ENCODE measurements around the gene KRTAP12-1.
"Not testable (repeated sequence)": the region's sequence is repeated elsewhere in the genome, so short reads cannot be mapped to it uniquely, and the experiment has no call there.

KRTAP12-1 gene

GRCh38 chr21:44684483-44684882 lies 2.5 kb upstream of the KRTAP12-1 start:
- Histone ChIP-seq H3K36me3 (ENCODE audit: control insufficient read depth in 1 of 2, insufficient read depth in 2 of 2, low read length in 2 of 2) (no peaks in the 10 kb centered on the region), H3K27me3 (ENCODE audit: low read depth, low read length) (no peaks in the 10 kb centered on the region), H3K4me1 (ENCODE audit: control insufficient read depth in 1 of 2, insufficient read depth in 2 of 2, low read length in 2 of 2) (no peaks in the 10 kb centered on the region), H3K27ac (ENCODE audit: low read length) (no peak overlapping the region), H3K4me3 (ENCODE audit: low read depth in 1 of 2, low read length in 2 of 2) (no peak overlapping the region), H3K9me3 (ENCODE audit: control insufficient read depth in 1 of 2, low read length in 2 of 2) (peaks cover 0 to 2% of the 10 kb centered on the region in 2 donors)

GRCh38 chr21:44684077-44684476 lies 2.1 kb upstream of the KRTAP12-1 start:
- H3K36me3 ChIP-seq (ENCODE audit: control insufficient read depth in 1 of 2, insufficient read depth in 2 of 2, low read length in 2 of 2), result no peaks in the 10 kb centered on the region
- H3K27me3 ChIP-seq (ENCODE audit: low read depth, low read length), result no peaks in the 10 kb centered on the region
- H3K9me3 ChIP-seq (ENCODE audit: control insufficient read depth in 1 of 2, low read length in 2 of 2), result peaks cover 0 to 2% of the 10 kb centered on the region in 2 donors
- H3K27ac ChIP-seq (ENCODE audit: low read length), result no peak overlapping the region
- H3K4me1 ChIP-seq (ENCODE audit: control insufficient read depth in 1 of 2, insufficient read depth in 2 of 2, low read length in 2 of 2), result no peaks in the 10 kb centered on the region
- no peak overlapping the region for H3K4me3 ChIP-seq (ENCODE audit: low read depth in 1 of 2, low read length in 2 of 2)

GRCh38 chr21:44682580-44683151 lies 703 bp upstream of the KRTAP12-1 start:
- no peak overlapping the region for H3K4me3 ChIP-seq (ENCODE audit: low read depth in 1 of 2, low read length in 2 of 2)
- peaks cover 0 to 2% of the 10 kb centered on the region in 2 donors for H3K9me3 ChIP-seq (ENCODE audit: control insufficient read depth in 1 of 2, low read length in 2 of 2)
- H3K27me3 ChIP-seq (ENCODE audit: low read depth, low read length), result no peaks in the 10 kb centered on the region
- no peak overlapping the region for H3K27ac ChIP-seq (ENCODE audit: low read length)
- H3K36me3 ChIP-seq (ENCODE audit: control insufficient read depth in 1 of 2, insufficient read depth in 2 of 2, low read length in 2 of 2), result no peaks in the 10 kb centered on the region
- no peaks in the 10 kb centered on the region for H3K4me1 ChIP-seq (ENCODE audit: control insufficient read depth in 1 of 2, insufficient read depth in 2 of 2, low read length in 2 of 2)

- Histone ChIP-seq H3K27me3 (ENCODE audit: low read depth, low read length) (no peaks in the 10 kb centered on the region), H3K36me3 (ENCODE audit: control insufficient read depth in 1 of 2, insufficient read depth in 2 of 2, low read length in 2 of 2) (no peaks in the 10 kb centered on the region), H3K9me3 (ENCODE audit: control insufficient read depth in 1 of 2, low read length in 2 of 2) (peaks cover 0 to 2% of the 10 kb centered on the region in 2 donors), H3K27ac (ENCODE audit: low read length) (no peak overlapping the region), H3K4me1 (ENCODE audit: control insufficient read depth in 1 of 2, insufficient read depth in 2 of 2, low read length in 2 of 2) (no peaks in the 10 kb centered on the region), H3K4me3 (ENCODE audit: low read depth in 1 of 2, low read length in 2 of 2) (no peak overlapping the region)
Measured at GRCh38 chr21:44681152-44681551, 811 bp downstream of the KRTAP12-1 start.

- H3K27me3 ChIP-seq (ENCODE audit: low read depth, low read length), result no peaks in the 10 kb centered on the region
- no peak overlapping the region for H3K27ac ChIP-seq (ENCODE audit: low read length)
- H3K4me1 ChIP-seq (ENCODE audit: control insufficient read depth in 1 of 2, insufficient read depth in 2 of 2, low read length in 2 of 2), result no peaks in the 10 kb centered on the region
- no peaks in the 10 kb centered on the region for H3K36me3 ChIP-seq (ENCODE audit: control insufficient read depth in 1 of 2, insufficient read depth in 2 of 2, low read length in 2 of 2)
- H3K4me3 ChIP-seq (ENCODE audit: low read depth in 1 of 2, low read length in 2 of 2), result no peak overlapping the region
- peaks cover 0 to 7% of the 10 kb centered on the region in 2 donors for H3K9me3 ChIP-seq (ENCODE audit: control insufficient read depth in 1 of 2, low read length in 2 of 2)
Measured at GRCh38 chr21:44677881-44678280, 4.1 kb downstream of the KRTAP12-1 start.

- H3K9me3 ChIP-seq (ENCODE audit: control insufficient read depth in 1 of 2, low read length in 2 of 2), result peaks cover 0 to 16% of the 10 kb centered on the region in 2 donors
- H3K27me3 ChIP-seq (ENCODE audit: low read depth, low read length), result no peaks in the 10 kb centered on the region
- no peaks in the 10 kb centered on the region for H3K36me3 ChIP-seq (ENCODE audit: control insufficient read depth in 1 of 2, insufficient read depth in 2 of 2, low read length in 2 of 2)
- H3K4me1 ChIP-seq (ENCODE audit: control insufficient read depth in 1 of 2, insufficient read depth in 2 of 2, low read length in 2 of 2), result no peaks in the 10 kb centered on the region
- H3K27ac ChIP-seq (ENCODE audit: low read length), result no peak overlapping the region
- H3K4me3 ChIP-seq (ENCODE audit: low read depth in 1 of 2, low read length in 2 of 2), result no peak overlapping the region
Measured at GRCh38 chr21:44671911-44672310, 10.1 kb downstream of the KRTAP12-1 start.

GRCh38 chr21:44670642-44671432 lies 11.1 kb downstream of the KRTAP12-1 start:
- Histone ChIP-seq H3K36me3 (ENCODE audit: control insufficient read depth in 1 of 2, insufficient read depth in 2 of 2, low read length in 2 of 2) (no peaks in the 10 kb centered on the region), H3K4me1 (ENCODE audit: control insufficient read depth in 1 of 2, insufficient read depth in 2 of 2, low read length in 2 of 2) (no peaks in the 10 kb centered on the region), H3K27ac (ENCODE audit: low read length) (no peak overlapping the region), H3K27me3 (ENCODE audit: low read depth, low read length) (no peaks in the 10 kb centered on the region), H3K9me3 (ENCODE audit: control insufficient read depth in 1 of 2, low read length in 2 of 2) (peaks cover 0 to 16% of the 10 kb centered on the region in 2 donors), H3K4me3 (ENCODE audit: low read depth in 1 of 2, low read length in 2 of 2) (no peak overlapping the region)

- H3K4me3 ChIP-seq (ENCODE audit: low read depth in 1 of 2, low read length in 2 of 2), result no peak overlapping the region
- no peaks in the 10 kb centered on the region for H3K27me3 ChIP-seq (ENCODE audit: low read depth, low read length)
- peaks cover 0 to 6% of the 10 kb centered on the region in 2 donors for H3K9me3 ChIP-seq (ENCODE audit: control insufficient read depth in 1 of 2, low read length in 2 of 2)
- H3K36me3 ChIP-seq (ENCODE audit: control insufficient read depth in 1 of 2, insufficient read depth in 2 of 2, low read length in 2 of 2), result no peaks in the 10 kb centered on the region
- H3K4me1 ChIP-seq (ENCODE audit: control insufficient read depth in 1 of 2, insufficient read depth in 2 of 2, low read length in 2 of 2), result no peaks in the 10 kb centered on the region
- H3K27ac ChIP-seq (ENCODE audit: low read length), result no peak overlapping the region
Measured at GRCh38 chr21:44667612-44668011, 14.4 kb downstream of the KRTAP12-1 start.

GRCh38 chr21:44666401-44667320 lies 15.3 kb downstream of the KRTAP12-1 start, which contains the start of gene KRTAP12-2:
TSS of gene KRTAP12-2 (minus strand) at chr21:44666927. CDS start at chr21:44666886, 41 bp downstream.
- H3K4me3 ChIP-seq (ENCODE audit: low read depth in 1 of 2, low read length in 2 of 2), result no peak within 1 kb of the TSS
- H3K4me1 ChIP-seq (ENCODE audit: control insufficient read depth in 1 of 2, insufficient read depth in 2 of 2, low read length in 2 of 2), result no peaks in the 10 kb centered on the region
- no peaks in the 10 kb centered on the region for H3K27me3 ChIP-seq (ENCODE audit: low read depth, low read length)
- H3K9me3 ChIP-seq (ENCODE audit: control insufficient read depth in 1 of 2, low read length in 2 of 2), result peaks cover 0 to 3% of the 10 kb centered on the region in 2 donors
- no peaks in the 10 kb centered on the region for H3K36me3 ChIP-seq (ENCODE audit: control insufficient read depth in 1 of 2, insufficient read depth in 2 of 2, low read length in 2 of 2)
- H3K27ac ChIP-seq (ENCODE audit: low read length), result no peak within 1 kb of the TSS

- H3K36me3 ChIP-seq (ENCODE audit: control insufficient read depth in 1 of 2, insufficient read depth in 2 of 2, low read length in 2 of 2), result no peaks in the 10 kb centered on the region
- no peak overlapping the region for H3K27ac ChIP-seq (ENCODE audit: low read length)
- H3K4me1 ChIP-seq (ENCODE audit: control insufficient read depth in 1 of 2, insufficient read depth in 2 of 2, low read length in 2 of 2), result no peaks in the 10 kb centered on the region
- no peaks in the 10 kb centered on the region for H3K27me3 ChIP-seq (ENCODE audit: low read depth, low read length)
- peaks cover 0 to 2% of the 10 kb centered on the region in 2 donors for H3K9me3 ChIP-seq (ENCODE audit: control insufficient read depth in 1 of 2, low read length in 2 of 2)
- no peak overlapping the region for H3K4me3 ChIP-seq (ENCODE audit: low read depth in 1 of 2, low read length in 2 of 2)
Measured at GRCh38 chr21:44664691-44665090, 17.3 kb downstream of the KRTAP12-1 start.

- not testable (repeated sequence) for H3K4me3 ChIP-seq (ENCODE audit: low read depth in 1 of 2, low read length in 2 of 2); H3K36me3 ChIP-seq (ENCODE audit: control insufficient read depth in 1 of 2, insufficient read depth in 2 of 2, low read length in 2 of 2); H3K4me1 ChIP-seq (ENCODE audit: control insufficient read depth in 1 of 2, insufficient read depth in 2 of 2, low read length in 2 of 2); H3K27ac ChIP-seq (ENCODE audit: low read length); H3K9me3 ChIP-seq (ENCODE audit: control insufficient read depth in 1 of 2, low read length in 2 of 2); H3K27me3 ChIP-seq (ENCODE audit: low read depth, low read length)
Measured at GRCh38 chr21:44661567-44661966, 20.4 kb downstream of the KRTAP12-1 start.

All from muscle layer of duodenum (tissue), 2 donors.